ENCODE data around the gene SDHC. TPM values are rescaled to one million over a fixed set of nuclear protein-coding genes. Genes with fewer than 3 reads are reported as not detected.
"Not testable (repeated sequence)": the region's sequence is repeated elsewhere in the genome, so short reads cannot be mapped to it uniquely, and the experiment has no call there.

The SDHC gene
- total RNA-seq, 2 donors from 2014 or later, result 294 to 331 TPM

DNA sequence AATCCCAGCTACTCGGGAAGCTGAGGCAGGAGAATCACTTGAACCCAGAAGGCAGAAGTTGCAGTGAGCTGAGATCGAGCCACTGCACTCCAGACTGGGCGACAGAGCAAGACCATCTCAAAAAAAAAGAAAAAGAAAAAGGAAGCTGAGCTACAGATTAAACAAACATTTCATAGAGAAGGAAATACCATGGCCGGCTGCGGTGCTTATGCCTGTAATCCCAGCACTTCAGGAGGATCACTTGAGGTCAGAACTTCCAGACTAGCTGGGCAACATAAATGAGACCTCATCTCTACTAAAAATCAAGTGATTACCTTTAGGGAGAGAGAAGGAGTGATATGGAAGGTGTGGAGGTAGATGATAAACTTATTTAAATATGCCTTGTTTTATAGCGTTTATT, 67.5 kb downstream of the SDHC start:
- no peak overlapping the region for H3K27ac ChIP-seq
- no peaks in the 10 kb centered on the region for H3K4me1 ChIP-seq
- no peak overlapping the region for H3K9ac ChIP-seq (ENCODE audit: low read depth in 2 of 2, low read length in 2 of 2)
- no peaks in the 10 kb centered on the region for H3K36me3 ChIP-seq
- intact Hi-C loops (cut with DNase I), result loop anchor here (10.0 kb wide), 1 partner anchor 187 kb away; the partner anchor contains the start of gene ADAMTS4
- no peaks in the 10 kb centered on the region for H3K9me3 ChIP-seq
- TF ChIP-seq, protein P1, sequence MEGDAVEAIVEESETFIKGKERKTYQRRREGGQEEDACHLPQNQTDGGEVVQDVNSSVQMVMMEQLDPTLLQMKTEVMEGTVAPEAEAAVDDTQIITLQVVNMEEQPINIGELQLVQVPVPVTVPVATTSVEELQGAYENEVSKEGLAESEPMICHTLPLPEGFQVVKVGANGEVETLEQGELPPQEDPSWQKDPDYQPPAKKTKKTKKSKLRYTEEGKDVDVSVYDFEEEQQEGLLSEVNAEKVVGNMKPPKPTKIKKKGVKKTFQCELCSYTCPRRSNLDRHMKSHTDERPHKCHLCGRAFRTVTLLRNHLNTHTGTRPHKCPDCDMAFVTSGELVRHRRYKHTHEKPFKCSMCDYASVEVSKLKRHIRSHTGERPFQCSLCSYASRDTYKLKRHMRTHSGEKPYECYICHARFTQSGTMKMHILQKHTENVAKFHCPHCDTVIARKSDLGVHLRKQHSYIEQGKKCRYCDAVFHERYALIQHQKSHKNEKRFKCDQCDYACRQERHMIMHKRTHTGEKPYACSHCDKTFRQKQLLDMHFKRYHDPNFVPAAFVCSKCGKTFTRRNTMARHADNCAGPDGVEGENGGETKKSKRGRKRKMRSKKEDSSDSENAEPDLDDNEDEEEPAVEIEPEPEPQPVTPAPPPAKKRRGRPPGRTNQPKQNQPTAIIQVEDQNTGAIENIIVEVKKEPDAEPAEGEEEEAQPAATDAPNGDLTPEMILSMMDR (IDR thresholded peaks at IDR 0.05), result no peak
- no peak overlapping the region for H3K4me3 ChIP-seq
- DNase-seq, result no peak
- no peaks in the 10 kb centered on the region for H3K27me3 ChIP-seq

DNA sequence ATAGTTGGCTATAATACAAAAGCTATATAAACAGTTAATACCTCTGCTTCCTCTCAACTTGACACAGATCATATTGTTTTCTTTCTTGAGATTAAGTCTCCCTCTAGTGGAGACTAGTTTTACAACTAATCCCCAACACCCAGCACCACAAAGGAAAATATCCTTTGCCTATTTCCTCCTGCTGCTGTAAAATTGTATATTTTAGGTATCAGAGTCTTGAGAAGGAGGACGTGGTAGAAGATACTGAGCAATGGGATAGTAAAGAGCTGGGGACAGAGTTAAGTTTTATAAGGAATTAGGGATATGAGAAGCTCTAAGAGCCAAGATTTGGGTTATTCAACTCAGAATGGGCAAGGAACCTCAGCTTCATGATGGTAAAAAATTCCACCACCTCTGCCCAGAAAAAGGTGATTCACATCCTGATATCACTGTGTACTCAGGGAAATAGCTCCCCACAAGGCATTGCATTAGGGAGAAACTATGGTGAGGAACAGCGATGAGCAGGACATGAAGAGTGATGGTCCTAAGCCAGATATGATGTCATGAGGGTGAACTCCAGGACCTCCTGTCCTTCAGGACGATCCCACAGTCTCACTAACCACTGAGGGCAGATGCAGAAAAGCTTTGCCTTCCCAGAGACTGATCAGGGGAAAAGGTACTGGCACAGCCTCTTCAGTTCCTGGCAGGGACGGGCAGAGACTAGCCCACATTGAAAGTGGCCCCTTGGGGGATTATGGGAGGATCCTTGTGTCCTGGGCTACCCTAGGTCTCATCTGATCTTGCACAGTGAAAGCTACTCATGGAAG, 68.2 kb downstream of the SDHC start:
- TF ChIP-seq, protein P1 (IDR thresholded peaks at IDR 0.05), result peak; percentile 60
- Histone ChIP-seq H3K27ac (no peak overlapping the region), H3K36me3 (no peaks in the 10 kb centered on the region), H3K4me3 (no peak overlapping the region), H3K27me3 (no peaks in the 10 kb centered on the region), H3K9ac (ENCODE audit: low read depth in 2 of 2, low read length in 2 of 2) (no peak overlapping the region), H3K4me1 (no peaks in the 10 kb centered on the region), H3K9me3 (no peaks in the 10 kb centered on the region)
- intact Hi-C loops (cut with DNase I), result loop anchor here (10.0 kb wide), 1 partner anchor 188 kb away; the partner anchor contains the start of gene ADAMTS4
- no peak for DNase-seq

DNA sequence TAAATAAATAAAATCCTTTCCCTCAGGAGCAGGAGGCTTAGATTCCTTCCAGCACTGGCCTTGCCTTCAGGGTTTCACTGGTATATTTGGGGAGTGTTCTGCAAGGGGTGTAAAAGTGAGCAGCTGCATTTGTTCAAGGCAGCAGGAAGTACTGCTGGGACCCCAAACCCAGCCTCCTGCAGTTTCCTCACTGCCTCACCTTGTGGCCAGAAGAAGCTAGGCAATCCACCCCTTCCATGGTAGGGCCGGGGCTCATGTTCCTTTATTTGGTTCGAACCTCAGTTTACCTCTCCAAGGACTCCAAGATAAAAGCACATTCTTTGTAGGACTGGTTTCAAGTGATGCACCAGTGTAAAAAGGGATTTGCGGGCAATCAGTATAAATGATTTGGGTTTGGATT, 74.5 kb downstream of the SDHC start:
- Histone ChIP-seq H3K4me1 (no peaks in the 10 kb centered on the region), H3K27ac (no peak overlapping the region), H3K4me3 (no peak overlapping the region), H3K27me3 (no peaks in the 10 kb centered on the region), H3K9me3 (no peaks in the 10 kb centered on the region), H3K9ac (ENCODE audit: low read depth in 2 of 2, low read length in 2 of 2) (no peak overlapping the region), H3K36me3 (no peaks in the 10 kb centered on the region)
- DNase-seq, result no peak
- TF ChIP-seq, protein P1 (IDR thresholded peaks at IDR 0.05), result no peak
- intact Hi-C loops (cut with DNase I), result loop anchor here (10.0 kb wide), 1 partner anchor 194 kb away; the partner anchor contains the start of gene ADAMTS4

DNA sequence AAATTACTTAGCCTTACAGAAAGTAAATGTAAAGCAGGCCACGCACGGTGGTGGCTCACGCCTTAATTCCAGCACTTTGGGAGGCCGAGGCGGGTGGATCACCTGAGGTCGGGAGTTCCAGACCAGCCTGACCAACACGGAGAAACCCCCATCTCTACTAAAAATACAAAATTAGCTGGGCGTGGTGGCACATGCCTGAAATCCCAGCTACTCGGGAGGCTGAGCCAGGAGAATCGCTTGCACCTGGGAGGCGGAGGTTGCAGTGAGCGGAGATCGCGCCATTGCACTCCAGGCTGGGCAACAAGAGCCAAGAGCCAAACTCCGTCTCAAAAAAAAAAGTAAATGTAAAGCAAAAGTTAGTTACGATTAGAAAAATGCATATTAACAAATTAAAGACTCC, 75.0 kb downstream of the SDHC start:
- DNase-seq, H3K36me3 ChIP-seq, H3K4me1 ChIP-seq, H3K27me3 ChIP-seq, H3K9me3 ChIP-seq: not testable (repeated sequence)
- Histone ChIP-seq H3K27ac (peak overlapping the region; percentile 81), H3K4me3 (peak overlapping the region; percentile 28), H3K9ac (ENCODE audit: low read depth in 2 of 2, low read length in 2 of 2) (peak overlapping the region; percentile 41 to 85)
- intact Hi-C loops (cut with DNase I), result loop anchor here (10.0 kb wide), 1 partner anchor 194 kb away; the partner anchor contains the start of gene ADAMTS4

DNA sequence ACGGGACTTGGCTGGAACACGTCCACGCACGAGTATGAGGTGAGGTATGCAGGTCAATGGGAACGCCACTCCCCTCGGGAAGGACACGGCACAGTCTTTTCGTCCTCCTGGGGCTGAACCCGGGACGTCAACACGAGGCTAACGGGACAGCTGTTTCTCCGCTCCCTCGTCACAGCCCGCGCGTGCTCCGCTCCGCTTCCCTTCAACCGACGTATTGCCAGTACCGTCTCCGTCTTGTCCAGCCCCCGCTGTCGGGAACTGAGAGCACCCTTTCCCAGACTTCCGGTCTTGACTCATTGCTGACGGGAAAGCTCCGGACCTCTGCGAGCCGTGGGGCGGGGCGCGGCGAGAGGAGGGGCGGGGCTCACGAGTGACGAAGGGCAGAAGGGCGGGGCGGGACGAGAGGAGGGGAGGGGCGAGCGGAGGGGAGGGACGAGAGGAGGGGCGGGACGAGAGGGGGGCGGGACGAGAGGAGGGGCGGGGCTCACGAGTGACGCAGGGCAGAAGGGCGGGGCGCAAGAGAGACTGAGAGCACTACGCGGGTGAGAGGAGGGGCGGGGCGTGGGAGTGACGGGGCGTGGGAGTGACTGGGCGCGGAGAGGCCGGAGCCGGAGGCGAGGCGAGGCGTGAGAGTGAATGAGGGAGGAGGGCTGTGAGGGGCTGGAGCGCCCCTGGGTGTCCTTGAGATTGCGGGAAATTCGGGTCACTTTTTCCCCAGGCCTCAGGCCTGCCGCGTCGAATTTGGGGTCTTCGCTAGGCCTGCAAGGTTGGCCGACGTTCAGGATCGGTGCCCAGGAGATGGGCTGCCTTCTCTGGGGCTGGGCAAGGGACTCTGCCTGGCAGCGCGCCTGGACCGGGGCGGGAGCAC, 75.7 kb downstream of the SDHC start:
- TF ChIP-seq, protein P1 (IDR thresholded peaks at IDR 0.05), result no peak
- H3K9me3 ChIP-seq, result no peaks in the 10 kb centered on the region
- DNase-seq, result peak; percentile 99
- intact Hi-C loops (cut with DNase I), result loop anchor here (10.0 kb wide), 2 partner anchors 135 to 195 kb away; partner anchors contain the start of genes ADAMTS4 and HSPA6
- H3K4me3 ChIP-seq, result peak overlapping the region; percentile 54
- no peaks in the 10 kb centered on the region for H3K27me3 ChIP-seq
- H3K9ac ChIP-seq (ENCODE audit: low read depth in 2 of 2, low read length in 2 of 2), result peak overlapping the region; percentile 63 to 89
- H3K36me3 ChIP-seq, result no peaks in the 10 kb centered on the region
- peak overlapping the region; percentile 81 for H3K27ac ChIP-seq
- H3K4me1 ChIP-seq, result no peaks in the 10 kb centered on the region

Data from colonic mucosa (tissue), 4 donors.